GM12873 (cell line): ENCODE data around the gene POF1B.

Experiments used
- TF ChIP-seq, protein P1 (sequence below): IDR thresholded peaks from 2 replicates; pipeline ENCODE4 v1.5.1; 2012; ENCODE audit warnings: low read depth, mild to moderate bottlenecking, moderate library complexity, low read length, control low read depth; ENCODE audit not compliant: insufficient read depth; ENCODE audit errors: missing control alignments

The POF1B gene

GRCh38 chrX:85375333-85375738 lies 4.1 kb downstream of the POF1B start:
- TF ChIP-seq, protein P1, sequence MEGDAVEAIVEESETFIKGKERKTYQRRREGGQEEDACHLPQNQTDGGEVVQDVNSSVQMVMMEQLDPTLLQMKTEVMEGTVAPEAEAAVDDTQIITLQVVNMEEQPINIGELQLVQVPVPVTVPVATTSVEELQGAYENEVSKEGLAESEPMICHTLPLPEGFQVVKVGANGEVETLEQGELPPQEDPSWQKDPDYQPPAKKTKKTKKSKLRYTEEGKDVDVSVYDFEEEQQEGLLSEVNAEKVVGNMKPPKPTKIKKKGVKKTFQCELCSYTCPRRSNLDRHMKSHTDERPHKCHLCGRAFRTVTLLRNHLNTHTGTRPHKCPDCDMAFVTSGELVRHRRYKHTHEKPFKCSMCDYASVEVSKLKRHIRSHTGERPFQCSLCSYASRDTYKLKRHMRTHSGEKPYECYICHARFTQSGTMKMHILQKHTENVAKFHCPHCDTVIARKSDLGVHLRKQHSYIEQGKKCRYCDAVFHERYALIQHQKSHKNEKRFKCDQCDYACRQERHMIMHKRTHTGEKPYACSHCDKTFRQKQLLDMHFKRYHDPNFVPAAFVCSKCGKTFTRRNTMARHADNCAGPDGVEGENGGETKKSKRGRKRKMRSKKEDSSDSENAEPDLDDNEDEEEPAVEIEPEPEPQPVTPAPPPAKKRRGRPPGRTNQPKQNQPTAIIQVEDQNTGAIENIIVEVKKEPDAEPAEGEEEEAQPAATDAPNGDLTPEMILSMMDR, result no peak

DNA sequence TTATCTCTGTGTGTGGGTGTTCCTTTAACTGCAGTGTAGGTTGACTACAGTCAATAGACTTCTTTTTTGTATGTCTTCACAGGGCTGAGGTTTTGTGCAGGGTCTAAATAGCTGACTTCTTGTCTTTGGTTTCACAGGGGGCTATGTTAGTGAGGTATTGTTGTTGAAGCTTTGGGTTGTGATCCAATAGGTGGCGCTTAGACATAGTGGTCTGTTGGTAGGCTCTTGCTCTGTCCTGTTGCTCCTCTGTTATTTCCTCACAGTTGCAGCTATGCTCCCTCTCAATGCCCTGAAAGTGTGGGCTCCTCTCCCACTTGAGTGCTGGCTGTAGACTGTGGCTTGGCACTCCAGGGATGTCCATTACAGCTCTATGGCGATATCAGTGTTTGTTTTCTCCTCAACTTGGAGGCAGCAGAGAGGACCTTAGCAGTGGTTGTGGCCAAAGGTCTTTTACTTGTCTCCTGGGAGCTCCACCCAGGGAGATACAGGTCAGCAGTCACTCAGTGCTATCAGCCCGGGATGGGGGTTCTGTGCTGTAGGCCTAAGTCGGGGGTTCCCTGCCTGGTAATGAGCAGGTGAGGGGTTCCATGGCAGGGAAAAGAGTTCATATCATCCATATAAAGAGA lies 14.0 kb downstream of the POF1B start:
- TF ChIP-seq, protein P1, result no peak

DNA sequence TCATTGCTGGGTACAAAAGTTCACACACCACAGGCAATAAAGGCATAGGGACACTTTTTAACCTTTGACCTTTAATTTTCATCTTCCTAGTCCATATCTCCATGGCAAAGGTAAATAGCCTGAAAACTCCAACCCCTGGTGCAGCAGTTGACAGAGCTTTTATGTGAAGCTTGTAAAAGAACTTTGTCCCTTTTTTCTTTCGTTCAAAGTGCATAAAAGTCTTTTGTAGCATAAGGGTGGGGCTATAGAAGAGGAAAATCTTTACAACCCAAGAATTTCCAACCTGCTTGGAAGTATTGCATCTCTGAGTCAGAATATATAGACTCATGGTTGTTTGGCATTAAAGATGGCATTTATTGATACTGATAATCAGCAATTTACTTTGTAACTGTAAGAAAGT lies 20.4 kb downstream of the POF1B start:
- TF ChIP-seq, protein P1, result no peak

DNA sequence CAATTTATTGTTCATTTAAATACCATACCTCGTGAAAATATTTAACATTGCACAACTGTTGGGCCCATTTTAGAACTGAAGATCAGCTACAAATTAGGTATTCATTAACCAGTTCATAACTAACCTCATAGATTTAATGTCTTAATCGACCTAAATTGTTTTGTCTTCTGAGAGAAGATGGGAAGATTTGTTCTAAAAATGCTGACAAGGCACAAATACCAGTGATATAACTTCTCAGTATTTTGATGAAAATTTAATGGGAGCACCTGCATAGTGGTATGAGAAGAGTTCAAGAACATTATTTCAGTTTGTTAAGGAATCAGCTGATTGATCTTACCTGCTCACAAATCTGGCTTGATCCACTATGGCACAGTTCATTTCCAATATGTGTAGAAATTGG lies 33.9 kb downstream of the POF1B start:
- TF ChIP-seq, protein P1, result no peak

DNA sequence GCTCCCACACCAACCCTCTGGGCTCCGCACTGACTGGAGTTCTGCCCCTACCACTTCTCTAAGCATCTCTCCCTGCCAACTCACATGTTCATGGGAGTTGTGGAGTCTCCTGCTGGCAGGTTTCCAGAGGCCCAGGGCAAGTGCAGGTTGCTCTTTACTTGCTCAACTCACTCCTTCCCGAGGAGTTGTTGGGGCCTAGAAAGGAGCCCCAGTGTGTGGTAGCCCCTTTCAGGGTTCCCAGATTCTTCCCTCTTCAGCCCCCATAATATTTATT lies 52.5 kb downstream of the POF1B start:
- TF ChIP-seq, protein P1, result no peak

GRCh38 chrX:85326234-85327059 lies 53.0 kb downstream of the POF1B start:
- TF ChIP-seq, protein P1, result no peak

DNA sequence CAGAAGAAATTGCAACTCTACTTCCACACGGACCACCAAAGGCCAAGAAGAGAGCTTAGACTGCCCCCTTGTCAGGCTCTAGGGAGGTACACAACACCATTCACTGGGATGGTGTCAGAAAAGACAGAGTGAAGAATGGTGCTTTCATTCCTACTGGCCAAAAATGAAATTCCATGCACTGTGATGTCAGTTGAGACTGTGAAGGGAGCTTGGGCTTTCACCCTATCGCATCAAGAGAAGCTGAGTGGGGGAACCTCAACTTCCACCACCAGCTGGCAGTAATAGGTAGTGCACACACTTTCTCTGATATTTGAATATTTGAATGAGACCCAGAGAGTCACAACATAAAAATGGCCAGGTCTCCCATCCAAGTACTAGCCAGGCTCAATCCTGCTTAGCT lies 69.7 kb downstream of the POF1B start:
- TF ChIP-seq, protein P1, result peak; percentile 25
